GM20000 (cell line): ENCODE results near the gene HOXC12.

Source experiments
- DNase-seq: peaks from one replicate; pipeline ENCODE4 v3.0.0; 2012; ENCODE audit warnings: low spot score
- CTCF ChIP-seq: IDR thresholded peaks from 2 replicates; pipeline ENCODE4 v1.5.1; 2012; ENCODE audit warnings: mild to moderate bottlenecking, control low read depth; ENCODE audit errors: extremely low read depth, missing control alignments

Gene HOXC12

DNA sequence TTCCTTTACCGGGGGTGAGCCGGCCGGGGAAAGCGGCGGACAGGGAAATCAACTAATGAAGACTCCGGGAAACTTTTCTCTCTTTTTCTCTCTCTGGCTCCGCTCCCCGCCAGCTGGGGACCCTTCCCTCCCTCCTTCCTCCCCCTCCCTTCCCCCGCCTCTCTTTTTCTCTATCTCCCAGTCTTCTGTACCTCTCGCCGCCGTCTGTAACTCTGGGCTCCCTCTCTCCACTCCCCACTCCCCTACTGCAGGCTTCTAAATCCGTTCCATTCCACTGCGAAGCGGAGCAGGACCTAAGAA, 11.3 kb downstream of the HOXC12 start:
- TF ChIP-seq CTCF = no peak
- no peak for DNase-seq

DNA sequence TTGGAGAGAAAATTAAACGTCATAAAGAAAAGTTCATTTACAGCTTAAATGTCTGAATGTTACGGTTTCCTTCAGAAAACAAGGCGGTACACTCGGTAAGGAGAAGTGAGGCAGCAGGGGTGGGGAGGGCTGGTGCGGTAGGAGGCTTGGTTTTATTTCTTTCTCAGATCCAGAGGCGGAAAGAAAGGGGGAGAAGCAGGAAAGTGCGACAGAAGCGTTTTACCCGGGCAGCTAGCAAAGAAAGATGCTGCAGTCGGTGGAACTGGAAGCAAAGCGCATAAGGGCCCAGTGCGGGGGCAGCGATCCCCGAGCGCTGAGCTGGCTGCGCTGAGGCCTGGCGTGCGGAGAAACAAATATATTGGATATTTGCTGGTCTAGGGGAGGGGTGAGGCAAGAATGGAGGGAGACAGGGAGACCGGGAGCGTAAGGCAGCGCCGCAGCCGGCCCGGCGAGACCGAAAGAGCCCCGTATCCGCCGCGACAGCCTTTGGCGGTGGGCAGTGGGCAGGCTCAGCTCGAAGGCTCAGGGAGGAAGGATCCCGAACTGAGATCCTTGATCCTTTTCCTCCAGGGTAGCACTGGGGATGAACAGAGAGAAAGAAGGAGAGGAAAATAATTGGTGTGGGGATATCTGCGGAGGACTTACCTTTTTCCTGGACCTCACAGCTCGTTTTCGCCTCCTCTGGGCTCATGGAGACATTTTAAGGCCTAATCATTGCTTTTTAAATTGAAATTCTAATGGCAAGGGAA, 11.9 kb downstream of the HOXC12 start:
- TF ChIP-seq CTCF = no peak
- no peak for DNase-seq

GRCh38 chr12:53967421-53967925, 12.8 kb downstream of the HOXC12 start:
- no peak for DNase-seq
- TF ChIP-seq CTCF = no peak

GRCh38 chr12:53968214-53969127, 13.8 kb downstream of the HOXC12 start:
- DNase-seq = no peak
- TF ChIP-seq CTCF = no peak

GRCh38 chr12:53969588-53970259, 15.0 kb downstream of the HOXC12 start:
- DNase-seq = no peak
- TF ChIP-seq CTCF = no peak

DNA sequence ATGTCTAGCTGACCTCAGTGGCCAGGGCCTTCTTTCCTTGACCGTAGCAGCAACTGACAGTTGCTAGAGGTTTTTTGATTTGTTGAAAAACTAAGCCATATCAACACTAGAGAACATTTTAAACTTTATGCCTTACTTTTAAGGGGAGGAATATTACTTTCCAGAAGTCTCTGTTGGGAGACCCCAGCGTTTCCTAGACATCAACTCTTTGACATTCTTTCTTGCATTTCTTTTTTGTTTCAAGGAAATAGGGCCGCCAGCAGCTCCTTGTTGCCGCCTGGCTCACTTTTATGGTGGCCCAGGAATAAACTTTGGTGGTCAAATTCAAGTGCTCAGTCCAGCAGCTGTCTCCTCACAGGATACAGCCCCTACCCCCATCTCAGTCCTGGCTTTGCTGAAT, 15.7 kb downstream of the HOXC12 start:
- TF ChIP-seq CTCF = no peak
- DNase-seq = no peak

DNA sequence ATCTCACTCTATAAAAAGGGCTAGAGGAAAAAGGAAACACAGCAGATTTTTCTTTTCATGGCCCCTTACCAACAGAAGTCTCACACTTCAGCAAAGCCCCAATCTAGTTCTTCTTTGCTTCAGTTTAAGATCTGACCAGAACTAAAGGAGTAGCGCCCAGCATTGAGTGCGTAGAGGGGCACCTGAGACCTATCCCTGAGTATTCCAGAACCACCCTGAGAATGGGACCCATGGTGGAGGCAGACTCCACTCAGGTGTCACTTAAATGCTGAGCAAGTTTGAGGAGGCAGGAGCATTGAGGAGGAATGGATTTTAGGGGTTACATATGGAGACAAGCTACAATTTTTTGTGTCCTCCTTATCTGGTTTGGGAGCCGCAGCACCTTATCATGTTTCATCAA, 16.4 kb downstream of the HOXC12 start:
- no peak for DNase-seq
- TF ChIP-seq CTCF = no peak
